Measurements from ENCODE around the gene LIG3.
"Not testable (repeated sequence)": the region's sequence is repeated elsewhere in the genome, so short reads cannot be mapped to it uniquely, and the experiment has no call there.

The LIG3 gene

GRCh38 chr17:34980353-34980680 lies at the start of gene LIG3:
LIG3 (plus strand) TSS chr17:34980512; CDS start chr17:34983006, 2,494 bp downstream.
- DNase-seq (ENCODE audit: low read depth), result peak; percentile 88

DNA sequence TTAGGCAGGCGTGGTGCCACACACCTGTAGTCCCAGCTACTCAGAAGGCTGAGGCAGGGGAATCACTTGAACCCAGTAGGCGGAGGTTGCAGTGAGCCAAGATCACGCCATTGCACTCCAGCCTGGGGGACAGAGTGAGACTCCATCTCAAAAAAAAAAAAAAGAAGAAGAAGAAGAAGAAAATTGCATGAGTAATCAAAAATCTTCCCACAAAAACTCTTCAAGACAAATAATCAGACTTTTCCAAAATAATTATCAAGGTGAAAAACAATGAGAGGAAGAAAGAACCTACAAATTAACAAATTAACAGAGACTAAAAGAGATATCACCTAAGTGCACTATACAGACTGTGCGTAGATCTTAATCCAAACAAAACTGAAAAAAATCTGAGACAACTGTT lies 29.5 kb upstream of the LIG3 start:
- not testable (repeated sequence) for DNase-seq (ENCODE audit: low read depth)

GRCh38 chr17:34958438-34958837 lies 21.9 kb upstream of the LIG3 start:
- DNase-seq (ENCODE audit: low read depth), result no peak

DNA sequence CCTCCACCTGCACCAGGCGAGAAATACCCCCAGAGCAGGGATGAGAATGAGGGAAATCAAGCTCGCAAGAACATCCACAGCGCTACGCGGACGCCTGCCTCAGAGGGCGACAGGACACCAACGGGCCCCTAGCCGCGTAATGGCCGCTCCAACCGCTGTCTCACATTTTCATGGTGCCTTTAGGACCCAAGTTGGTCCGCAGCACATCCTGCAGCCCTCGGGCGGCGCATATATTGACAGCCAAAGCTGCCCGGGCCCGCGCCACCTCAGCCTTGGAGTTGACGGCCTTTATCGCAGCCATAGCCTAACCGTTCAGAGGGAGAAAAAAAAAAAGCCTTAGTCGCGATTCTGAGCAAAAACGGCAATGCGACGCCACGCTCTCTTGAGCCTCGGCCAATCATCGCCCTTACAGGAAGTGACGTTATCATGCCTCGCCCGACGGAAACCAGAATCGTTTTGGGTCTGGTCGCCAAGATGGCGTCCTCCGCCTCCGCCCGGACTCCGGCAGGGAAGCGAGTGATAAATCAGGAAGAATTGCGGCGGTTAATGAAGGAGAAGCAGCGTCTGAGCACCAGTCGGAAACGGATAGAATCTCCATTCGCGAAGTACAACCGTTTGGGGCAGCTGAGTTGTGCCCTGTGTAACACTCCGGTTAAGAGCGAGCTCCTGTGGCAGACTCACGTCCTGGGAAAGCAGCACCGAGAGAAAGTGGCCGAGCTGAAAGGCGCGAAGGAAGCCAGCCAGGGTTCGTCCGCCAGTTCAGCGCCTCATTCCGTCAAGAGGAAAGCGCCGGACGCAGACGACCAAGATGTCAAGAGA lies 19.0 kb upstream of the LIG3 start, which contains the start of the genes CCT6B and ZNF830:
Gene CCT6B (minus strand): TSS at position 368 of the 819 bp plus-strand sequence. CDS start 67 bp downstream, at position 301.
Gene ZNF830 (plus strand): TSS at position 448 of the 819 bp plus-strand sequence. CDS start 27 bp downstream, at position 475.
- DNase-seq (ENCODE audit: low read depth), result peak; percentile 83

GRCh38 chr17:34974179-34974578 lies 6.1 kb upstream of the LIG3 start:
- DNase-seq (ENCODE audit: low read depth), result no peak

- no peak for DNase-seq (ENCODE audit: low read depth)
Measured at GRCh38 chr17:34974794-34975785, 5.2 kb upstream of the LIG3 start.

GRCh38 chr17:34979153-34979552 lies 1.2 kb upstream of the LIG3 start:
- no peak for DNase-seq (ENCODE audit: low read depth)

DNA sequence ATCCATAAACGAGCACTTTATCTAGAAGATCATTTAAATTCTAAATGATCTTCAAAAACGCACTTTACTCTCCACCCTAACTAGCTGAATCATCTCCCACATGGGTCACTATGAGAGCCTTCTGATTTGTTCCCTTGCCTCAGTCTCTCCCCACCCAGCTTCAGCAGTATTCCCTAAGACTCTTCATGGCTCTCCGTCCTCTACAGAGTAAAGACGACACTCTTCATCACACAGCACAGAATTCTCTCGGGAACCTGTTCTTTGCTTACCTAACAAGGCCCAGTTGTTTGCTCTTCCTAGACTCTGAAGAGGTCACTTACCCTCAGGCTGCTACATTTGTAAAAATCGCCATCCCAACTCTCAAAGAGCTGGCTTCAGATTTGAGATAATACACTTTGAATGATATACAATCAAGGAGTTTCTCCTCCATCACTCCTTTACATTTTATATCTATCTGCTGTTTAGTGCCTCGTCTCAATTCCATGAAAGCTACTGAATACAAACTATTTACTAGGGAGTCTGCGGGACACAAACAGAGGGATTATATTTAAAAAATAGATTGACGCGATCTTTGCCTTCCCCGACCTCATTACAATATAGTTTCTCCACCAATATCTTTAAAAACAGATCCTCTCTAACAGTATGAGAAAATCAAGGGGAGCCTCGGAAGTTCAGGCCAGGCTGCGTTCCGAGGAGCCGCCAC lies 511 bp upstream of the LIG3 start:
- no peak for DNase-seq (ENCODE audit: low read depth)

- DNase-seq (ENCODE audit: low read depth), result peak; percentile 63
Measured at GRCh38 chr17:34980681-34981537, 597 bp downstream of the LIG3 start.

- DNase-seq (ENCODE audit: low read depth), result no peak
Measured at GRCh38 chr17:34981538-34982241, 1.4 kb downstream of the LIG3 start.

GRCh38 chr17:34987232-34987631 lies 6.9 kb downstream of the LIG3 start:
- DNase-seq (ENCODE audit: low read depth), result no peak

DNA sequence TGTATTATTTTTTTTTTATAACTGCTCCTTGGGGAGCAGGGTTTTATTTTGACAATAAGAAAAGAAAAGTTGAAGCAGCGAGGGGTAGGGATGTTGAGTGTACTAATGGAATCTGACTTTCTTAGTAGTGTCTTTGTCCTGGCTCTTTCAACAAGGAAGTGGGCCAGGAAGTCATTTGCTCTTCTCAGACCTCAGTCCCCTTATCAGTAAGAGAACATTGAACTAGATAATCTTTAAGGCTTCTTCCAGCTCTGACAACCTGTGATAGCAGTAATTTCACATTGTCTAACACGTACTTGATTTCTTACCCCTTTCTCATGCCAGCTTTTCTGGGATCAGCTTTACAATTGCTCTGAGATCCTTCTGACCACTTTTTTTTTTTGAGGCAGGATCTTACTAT lies 8.3 kb downstream of the LIG3 start:
- no peak for DNase-seq (ENCODE audit: low read depth)

DNA sequence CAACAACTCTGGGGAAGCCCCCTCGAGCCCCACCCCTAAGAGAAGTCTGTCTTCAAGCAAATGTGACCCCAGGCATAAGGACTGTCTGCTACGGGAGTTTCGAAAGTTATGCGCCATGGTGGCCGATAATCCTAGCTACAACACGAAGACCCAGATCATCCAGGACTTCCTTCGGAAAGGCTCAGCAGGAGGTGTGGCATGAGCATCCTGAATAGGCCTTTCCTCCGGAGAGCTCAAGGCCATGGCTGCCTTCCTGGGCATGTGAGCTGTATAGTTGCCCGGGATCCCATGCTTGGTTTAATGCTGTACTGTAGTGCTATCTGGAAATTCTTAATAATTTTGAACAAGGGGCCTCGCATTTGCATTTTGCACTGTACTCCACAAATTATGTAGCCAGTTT lies 9.2 kb downstream of the LIG3 start:
- no peak for DNase-seq (ENCODE audit: low read depth)

DNA sequence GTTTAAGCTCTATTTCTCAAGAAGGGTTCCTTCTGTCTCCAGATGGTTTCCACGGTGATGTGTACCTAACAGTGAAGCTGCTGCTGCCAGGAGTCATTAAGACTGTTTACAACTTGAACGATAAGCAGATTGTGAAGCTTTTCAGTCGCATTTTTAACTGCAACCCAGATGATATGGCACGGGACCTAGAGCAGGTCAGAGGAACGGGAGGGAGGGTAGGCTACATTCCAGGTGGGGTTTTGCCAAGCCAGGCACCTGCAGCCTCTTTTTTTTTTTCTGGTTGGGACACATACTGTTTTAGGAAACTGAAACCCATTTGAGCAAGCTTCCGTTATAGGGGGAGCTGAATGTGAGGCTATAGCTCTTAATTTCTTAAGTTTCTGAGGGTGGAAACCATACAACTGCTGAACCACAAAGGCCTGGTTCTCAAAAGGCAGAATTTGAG lies 10.6 kb downstream of the LIG3 start:
- DNase-seq (ENCODE audit: low read depth), result no peak

- no peak for DNase-seq (ENCODE audit: low read depth)
Measured at GRCh38 chr17:34991606-34992005, 11.3 kb downstream of the LIG3 start.

GRCh38 chr17:34993031-34993430 lies 12.7 kb downstream of the LIG3 start:
- DNase-seq (ENCODE audit: low read depth), result no peak

- DNase-seq (ENCODE audit: low read depth), result no peak
Measured at GRCh38 chr17:34996422-34997285, 16.3 kb downstream of the LIG3 start.

DNA sequence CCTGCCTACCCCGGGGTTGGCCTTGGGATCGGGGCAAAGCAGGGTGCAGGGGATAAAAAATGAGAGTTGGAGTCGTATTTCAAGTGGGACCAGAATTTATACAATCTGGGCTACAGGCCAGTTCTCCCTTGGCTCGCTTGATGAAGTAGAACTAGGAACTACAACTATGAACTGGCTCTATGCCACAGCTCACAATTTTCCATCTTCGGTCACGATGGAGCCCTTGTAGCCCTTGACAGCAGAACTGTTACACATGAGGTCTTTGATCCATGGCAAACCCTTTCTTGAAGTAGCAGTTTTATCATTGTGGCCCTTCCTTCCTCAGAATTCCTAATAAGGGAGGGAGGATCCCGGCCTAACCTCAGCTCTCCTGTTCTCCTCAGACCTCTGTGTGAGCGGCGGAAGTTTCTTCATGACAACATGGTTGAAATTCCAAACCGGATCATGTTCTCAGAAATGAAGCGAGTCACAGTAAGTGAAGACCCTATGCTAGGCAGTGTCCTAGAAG lies 17.1 kb downstream of the LIG3 start:
- no peak for DNase-seq (ENCODE audit: low read depth)

DNA sequence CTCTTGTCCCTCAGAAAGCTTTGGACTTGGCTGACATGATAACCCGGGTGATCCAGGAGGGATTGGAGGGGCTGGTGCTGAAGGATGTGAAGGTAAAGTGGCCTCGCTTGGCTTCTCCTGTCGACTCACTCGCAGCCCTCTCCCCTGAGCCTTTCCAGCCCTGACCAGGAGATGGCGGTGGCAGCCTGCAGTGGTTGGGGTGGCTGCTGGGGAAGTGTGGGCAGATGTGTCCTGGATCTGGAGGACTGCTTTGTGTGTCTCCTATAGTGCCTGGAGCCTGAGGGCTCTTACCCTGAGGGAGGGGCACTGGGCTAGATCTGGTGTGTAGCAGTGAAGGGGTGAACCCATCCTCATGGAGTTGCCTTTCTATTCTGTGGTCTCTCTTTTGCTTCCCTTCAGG lies 17.9 kb downstream of the LIG3 start:
- DNase-seq (ENCODE audit: low read depth), result peak; percentile 61

Measured in activated gamma-delta T cell treated with anti-CD3 and anti-CD28 coated beads, Interleukin-2, amount 50 U/mL, for 16 hours (primary cell).